Measurements from ENCODE around the gene THSD4. TPM values are rescaled to one million over a fixed set of nuclear protein-coding genes. Genes with fewer than 3 reads are reported as not detected.

Gene THSD4
- total RNA-seq, 1 donor, result 50.9 TPM

GRCh38 chr15:71592203-71592602, 476.9 kb downstream of the THSD4 start:
- TF ChIP-seq CTCF (IDR thresholded peaks at IDR 0.05; ENCODE audit: insufficient read depth, low read length), result no peak
- H3K4me3 ChIP-seq (ENCODE audit: low read depth, low read length), result no peak overlapping the region
- DNase-seq (ENCODE audit: low read depth), result no peak

- DNase-seq (ENCODE audit: low read depth), result peak; percentile 49
- no peak overlapping the region for H3K4me3 ChIP-seq (ENCODE audit: low read depth, low read length)
Observed at GRCh38 chr15:71595846-71596553, 480.7 kb downstream of the THSD4 start.

GRCh38 chr15:71596672-71597071, 481.4 kb downstream of the THSD4 start:
- no peak for TF ChIP-seq CTCF (IDR thresholded peaks at IDR 0.05; ENCODE audit: insufficient read depth, low read length)
- DNase-seq (ENCODE audit: low read depth), result peak; percentile 81
- no peak overlapping the region for H3K4me3 ChIP-seq (ENCODE audit: low read depth, low read length)

More at GRCh38 chr15:71595846-71596553, 480.7 kb downstream of the THSD4 start:
- no peak for TF ChIP-seq CTCF (IDR thresholded peaks at IDR 0.05; ENCODE audit: insufficient read depth, low read length)

- DNase-seq (ENCODE audit: low read depth), result no peak
- H3K4me3 ChIP-seq (ENCODE audit: low read depth, low read length), result no peak overlapping the region
- TF ChIP-seq CTCF (IDR thresholded peaks at IDR 0.05; ENCODE audit: insufficient read depth, low read length), result no peak
Observed at GRCh38 chr15:71597126-71597525, 481.9 kb downstream of the THSD4 start.

GRCh38 chr15:71597637-71598036, 482.4 kb downstream of the THSD4 start:
- no peak for DNase-seq (ENCODE audit: low read depth)
- no peak overlapping the region for H3K4me3 ChIP-seq (ENCODE audit: low read depth, low read length)
- no peak for TF ChIP-seq CTCF (IDR thresholded peaks at IDR 0.05; ENCODE audit: insufficient read depth, low read length)

GRCh38 chr15:71598741-71599140, 483.5 kb downstream of the THSD4 start:
- no peak overlapping the region for H3K4me3 ChIP-seq (ENCODE audit: low read depth, low read length)
- TF ChIP-seq CTCF (IDR thresholded peaks at IDR 0.05; ENCODE audit: insufficient read depth, low read length), result no peak
- no peak for DNase-seq (ENCODE audit: low read depth)

Data from fibroblast of the aortic adventitia (primary cell).